HEK293T (cell line): ENCODE measurements around the gene PTP4A2.

Experiments used
- ELF4 ChIP-seq: fragments of 450-650 bp; IDR thresholded peaks from 2 replicates; pipeline ENCODE4 v1.6.1; 2017; ENCODE audit warnings: antibody characterized with exemption
- FOXA1 ChIP-seq: fragments of 450-650 bp; IDR thresholded peaks from 2 replicates; pipeline ENCODE4 v1.6.1; 2016; ENCODE audit warnings: mild to moderate bottlenecking
- HDGF ChIP-seq: fragments of 450-650 bp; IDR thresholded peaks from 2 replicates; pipeline ENCODE4 v1.6.1; 2017; ENCODE audit warnings: antibody characterized with exemption, borderline replicate concordance

DNA sequence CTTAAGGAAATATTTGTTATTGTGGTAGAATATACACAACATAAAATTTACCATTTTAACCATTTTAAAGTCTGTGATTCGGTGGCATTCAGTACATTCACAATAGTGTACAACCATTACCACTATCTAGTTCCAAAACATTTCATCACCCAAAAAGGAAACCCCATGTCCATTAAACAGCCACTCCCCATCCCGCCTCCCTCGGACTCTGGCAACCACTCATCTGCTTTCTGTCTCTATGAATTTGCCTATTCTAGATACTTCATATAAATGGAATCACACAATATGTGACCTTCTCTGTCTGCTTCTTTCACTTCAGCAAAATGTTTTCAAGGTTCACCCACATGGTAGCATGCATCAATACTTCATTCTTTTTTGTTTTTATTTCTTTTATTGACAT lies 51.3 kb downstream of the PTP4A2 start:
- no peak for TF ChIP-seq ELF4
- TF ChIP-seq HDGF = no peak
- TF ChIP-seq FOXA1 = no peak
